PFSK-1 (cell line): ENCODE results near the gene SLC26A11.

Experiments
- FOXP2 ChIP-seq: optimal IDR thresholded peaks from 2 replicates; pipeline ENCODE3; 2011; ENCODE audit warnings: borderline replicate concordance, control low read depth, inconsistent platforms; ENCODE audit not compliant: insufficient read depth; ENCODE audit errors: extremely low read length, extremely low read depth
- POLR2AphosphoS5 ChIP-seq: IDR thresholded peaks from 2 replicates; pipeline ENCODE4 v1.6.1; 2012; ENCODE audit warnings: low read depth, mild to moderate bottlenecking, control low read depth, low read length, moderate library complexity
- REST ChIP-seq, 2 experiments: IDR thresholded peaks; 2 replicates each; pipeline versions ENCODE4 v1.6.1 to v1.8.0; 2011 to 2012; ENCODE audit warnings: low read depth in 2 of 2, low read length in 2 of 2, control low read depth in 1 of 2, inconsistent platforms in 1 of 2, mild to moderate bottlenecking in 1 of 2, moderate library complexity in 1 of 2; ENCODE audit not compliant: insufficient read depth in 1 of 2
- SIN3A ChIP-seq: IDR thresholded peaks from 2 replicates; pipeline ENCODE4 v1.6.1; 2012; ENCODE audit warnings: mild to moderate bottlenecking, low read length, moderate library complexity, borderline replicate concordance; ENCODE audit not compliant: insufficient read depth
- TAF1 ChIP-seq: IDR thresholded peaks from 2 replicates; pipeline ENCODE4 v1.6.1; 2012; ENCODE audit warnings: low read length, control low read depth, borderline replicate concordance; ENCODE audit not compliant: insufficient read depth

Gene SLC26A11

GRCh38 chr17:80198144-80198661 is 22.0 kb upstream of the SLC26A11 start:
- TF ChIP-seq SIN3A: no peak
- no peak for TF ChIP-seq TAF1
- TF ChIP-seq FOXP2: no peak
- TF ChIP-seq REST (IDR thresholded peaks at IDR 0.05; ENCODE audit: insufficient read depth in 1 of 2, low read depth in 2 of 2, low read length in 2 of 2): no peak

GRCh38 chr17:80201446-80201845 is 18.8 kb upstream of the SLC26A11 start:
- TF ChIP-seq TAF1: no peak
- TF ChIP-seq SIN3A: no peak
- no peak for TF ChIP-seq REST (IDR thresholded peaks at IDR 0.05; ENCODE audit: insufficient read depth in 1 of 2, low read depth in 2 of 2, low read length in 2 of 2)
- no peak for TF ChIP-seq FOXP2
- no peak for TF ChIP-seq POLR2AphosphoS5

- no peak for TF ChIP-seq POLR2AphosphoS5
- no peak for TF ChIP-seq FOXP2
- no peak for TF ChIP-seq TAF1
- no peak for TF ChIP-seq REST (IDR thresholded peaks at IDR 0.05; ENCODE audit: insufficient read depth in 1 of 2, low read depth in 2 of 2, low read length in 2 of 2)
- no peak for TF ChIP-seq SIN3A
Observed at GRCh38 chr17:80202197-80202596, 18.0 kb upstream of the SLC26A11 start.

- TF ChIP-seq FOXP2: no peak
- TF ChIP-seq TAF1: no peak
- no peak for TF ChIP-seq SIN3A
- no peak for TF ChIP-seq POLR2AphosphoS5
- no peak for TF ChIP-seq REST (IDR thresholded peaks at IDR 0.05; ENCODE audit: insufficient read depth in 1 of 2, low read depth in 2 of 2, low read length in 2 of 2)
Observed at GRCh38 chr17:80203471-80203963, 16.7 kb upstream of the SLC26A11 start.
